Neuronal stem cell (in vitro differentiated cells): ENCODE results near the gene EMID1.
A peak's percentile ranks its signal among the peaks of the same experiment; 100 is the strongest.

Experiments used
- DNase-seq: peaks from one replicate; pipeline ENCODE4 v3.0.0-alpha.2; 2013; ENCODE audit warnings: low spot score
- H2AFZ ChIP-seq: one replicate; pipeline ENCODE4 v1.6.1; 2013; ENCODE audit warnings: mild to moderate bottlenecking, low read length, inconsistent platforms
- H2AK5ac ChIP-seq: 2 replicates; pipeline ENCODE4 v1.6.1; 2013; ENCODE audit warnings: low read depth, mild to moderate bottlenecking, inconsistent platforms, low read length, moderate library complexity, mixed read lengths
- H2BK120ac ChIP-seq: 2 replicates; pipeline ENCODE4 v1.6.1; 2013; ENCODE audit warnings: low read depth, mild to moderate bottlenecking, inconsistent platforms, low read length, moderate library complexity, mixed read lengths
- H2BK12ac ChIP-seq: one replicate; pipeline ENCODE4 v1.6.1; 2013; ENCODE audit warnings: low read length, inconsistent platforms
- H2BK15ac ChIP-seq: 2 replicates; pipeline ENCODE4 v1.6.1; 2013; ENCODE audit warnings: mild to moderate bottlenecking, low read length, inconsistent platforms, mixed read lengths
- H2BK5ac ChIP-seq: one replicate; pipeline ENCODE4 v1.6.1; 2013; ENCODE audit warnings: inconsistent platforms, mild to moderate bottlenecking, low read length, moderate library complexity
- H3K14ac ChIP-seq: one replicate; pipeline ENCODE4 v1.6.1; 2013; ENCODE audit warnings: low read length, inconsistent platforms
- H3K18ac ChIP-seq: 2 replicates; pipeline ENCODE4 v1.6.1; 2013; ENCODE audit warnings: low read length, inconsistent platforms
- H3K23ac ChIP-seq: 2 replicates; pipeline ENCODE4 v1.6.1; 2013; ENCODE audit warnings: low read depth, mild to moderate bottlenecking, mixed read lengths, low read length, inconsistent platforms; ENCODE audit not compliant: poor library complexity
- H3K27ac ChIP-seq: replicated peaks from 3 replicates; pipeline ENCODE4 v1.5.1; 2013; ENCODE audit warnings: low read length, inconsistent platforms
- H3K27me3 ChIP-seq, 3 experiments: 2 replicates each; pipeline ENCODE4 v1.6.1; 2013; ENCODE audit warnings: low read length in 3 of 3, mild to moderate bottlenecking in 2 of 3, inconsistent platforms in 1 of 3, low read depth in 1 of 3, mixed read lengths in 1 of 3, moderate library complexity in 1 of 3; ENCODE audit not compliant: control insufficient read depth in 3 of 3, insufficient read depth in 3 of 3
- H3K36me3 ChIP-seq, 2 donors: replicated peaks in 1 of 2; 2 replicates each; pipeline ENCODE4 v1.6.1; 2013; ENCODE audit warnings: low read length in 2 of 2; ENCODE audit not compliant: control insufficient read depth in 2 of 2, insufficient read depth in 2 of 2
- H3K4ac ChIP-seq: 2 replicates; pipeline ENCODE4 v1.6.1; 2013; ENCODE audit warnings: inconsistent platforms, mild to moderate bottlenecking, low read length, moderate library complexity
- H3K4me1 ChIP-seq, 2 donors: 1 replicate in 1 of 2; 2 replicates in 1 of 2; pipeline ENCODE4 v1.6.1; 2013; ENCODE audit warnings: low read length in 2 of 2, low read depth in 1 of 2; ENCODE audit not compliant: control insufficient read depth in 2 of 2, insufficient read depth in 1 of 2
- H3K4me2 ChIP-seq: one replicate; pipeline ENCODE4 v1.6.1; 2013; ENCODE audit warnings: mild to moderate bottlenecking, low read length, inconsistent platforms; ENCODE audit not compliant: insufficient read depth, poor library complexity, severe bottlenecking
- H3K4me3 ChIP-seq, 2 donors: 2 replicates each; pipeline ENCODE4 v1.5.1; 2013; ENCODE audit warnings: low read length in 2 of 2, mild to moderate bottlenecking in 2 of 2, inconsistent platforms in 1 of 2, moderate library complexity in 1 of 2
- H3K79me1 ChIP-seq: one replicate; pipeline ENCODE4 v1.6.1; 2013; ENCODE audit warnings: low read depth, mild to moderate bottlenecking, inconsistent platforms, low read length, moderate library complexity
- H3K9ac ChIP-seq: one replicate; pipeline ENCODE4 v1.6.1; 2013; ENCODE audit warnings: mild to moderate bottlenecking, low read depth, low read length, inconsistent platforms; ENCODE audit not compliant: poor library complexity
- H3K9me3 ChIP-seq, 2 donors: replicated peaks in 1 of 2; 2 replicates each; pipeline versions ENCODE3 to v1.6.1; 2013; ENCODE audit warnings: low read length in 2 of 2, mild to moderate bottlenecking in 2 of 2, inconsistent platforms in 1 of 2, low read depth in 1 of 2, mixed read lengths in 1 of 2, moderate library complexity in 1 of 2; ENCODE audit not compliant: control insufficient read depth in 2 of 2, insufficient read depth in 1 of 2
- H4K8ac ChIP-seq: one replicate; pipeline ENCODE4 v1.6.1; 2013; ENCODE audit warnings: low read depth, mild to moderate bottlenecking, inconsistent platforms, low read length, moderate library complexity
- H4K91ac ChIP-seq: one replicate; pipeline ENCODE4 v1.6.1; 2013; ENCODE audit warnings: low read length, low read depth, mild to moderate bottlenecking, inconsistent platforms; ENCODE audit not compliant: poor library complexity
- WGBS, 2 donors: extraction: QIAGEN DNeasy Blood & Tissue Kit; methylation state at CpG; one replicate each; pipeline ENCODE4 v1.1.7; 2013; ENCODE audit warnings: missing lambda C conversion rate in 2 of 2, mixed read lengths in 1 of 2; ENCODE audit not compliant: insufficient read length in 2 of 2, insufficient replicate concordance in 1 of 2; ENCODE audit errors: extremely low coverage in 2 of 2; 5-methylcytosine and 5-hydroxymethylcytosine counted together

EMID1 gene

GRCh38 chr22:29251981-29252911 is 46.5 kb downstream of the EMID1 start:
- WGBS, 2 donors: no CpG with 5 or more reads among the region's 10 CpGs
- no peak overlapping the region for H2BK5ac ChIP-seq
- no peak overlapping the region for H3K4ac ChIP-seq

GRCh38 chr22:29253561-29254285 is 48.0 kb downstream of the EMID1 start:
- no peak overlapping the region for H2BK5ac ChIP-seq
- H3K23ac ChIP-seq: no peak overlapping the region
- H3K27ac ChIP-seq: no peak overlapping the region
- H2AFZ ChIP-seq: no peak overlapping the region
- H3K4me1 ChIP-seq: no peaks in the 10 kb centered on the region
- no peak overlapping the region for H3K18ac ChIP-seq
- no peak for DNase-seq
- H3K36me3 ChIP-seq: peaks cover 2 to 27% of the 10 kb centered on the region in 2 donors
- H3K4me2 ChIP-seq: no peak overlapping the region
- no peak overlapping the region for H4K91ac ChIP-seq
- H2BK15ac ChIP-seq: no peak overlapping the region
- no peaks in the 10 kb centered on the region for H3K27me3 ChIP-seq
- no peaks in the 10 kb centered on the region for H3K79me1 ChIP-seq
- H2BK12ac ChIP-seq: no peak overlapping the region
- no peak overlapping the region for H2BK120ac ChIP-seq
- no peak overlapping the region for H4K8ac ChIP-seq
- H3K14ac ChIP-seq: no peak overlapping the region
- H3K9ac ChIP-seq: no peak overlapping the region
- no peaks in the 10 kb centered on the region for H3K9me3 ChIP-seq
- H3K4ac ChIP-seq: no peak overlapping the region
- no peak overlapping the region for H3K4me3 ChIP-seq
- no CpG with 5 or more reads among the region's 14 CpGs for WGBS, 2 donors
- no peak overlapping the region for H2AK5ac ChIP-seq

More at GRCh38 chr22:29251981-29252911, 46.5 kb downstream of the EMID1 start:
- Histone ChIP-seq H2AK5ac (peak overlapping the region; percentile 63), H3K9ac (no peak overlapping the region), H3K27me3 (no peaks in the 10 kb centered on the region), H3K14ac (no peak overlapping the region), H3K4me1 (no peaks in the 10 kb centered on the region), H2AFZ (no peak overlapping the region), H3K79me1 (no peaks in the 10 kb centered on the region), H3K36me3 (peaks cover 0 to 16% of the 10 kb centered on the region in 2 donors), H2BK120ac (no peak overlapping the region), H3K4me2 (no peak overlapping the region), H3K18ac (no peak overlapping the region), H3K27ac (no peak overlapping the region), H3K23ac (no peak overlapping the region), H2BK12ac (no peak overlapping the region), H4K91ac (no peak overlapping the region), H3K9me3 (no peaks in the 10 kb centered on the region), H2BK15ac (no peak overlapping the region), H3K4me3 (no peak overlapping the region), H4K8ac (no peak overlapping the region)
- no peak for DNase-seq

GRCh38 chr22:29254286-29254660 is 48.6 kb downstream of the EMID1 start:
- H3K36me3 ChIP-seq: peaks cover 4 to 32% of the 10 kb centered on the region in 2 donors
- no peak overlapping the region for H4K91ac ChIP-seq
- H3K18ac ChIP-seq: peak overlapping the region; percentile 16
- H3K14ac ChIP-seq: peak overlapping the region; percentile 10
- no peak for DNase-seq
- H2AK5ac ChIP-seq: no peak overlapping the region
- no peak overlapping the region for H4K8ac ChIP-seq
- no peaks in the 10 kb centered on the region for H3K79me1 ChIP-seq
- no peak overlapping the region for H2BK120ac ChIP-seq
- no CpG with 5 or more reads among the region's 4 CpGs for WGBS, 2 donors
- H3K4ac ChIP-seq: no peak overlapping the region
- H3K4me3 ChIP-seq: no peak overlapping the region
- H2BK15ac ChIP-seq: no peak overlapping the region
- H3K9ac ChIP-seq: no peak overlapping the region
- no peak overlapping the region for H2BK5ac ChIP-seq
- no peaks in the 10 kb centered on the region for H3K4me1 ChIP-seq
- H3K27me3 ChIP-seq: no peaks in the 10 kb centered on the region
- H3K27ac ChIP-seq: no peak overlapping the region
- H2BK12ac ChIP-seq: no peak overlapping the region
- no peak overlapping the region for H3K4me2 ChIP-seq
- H3K9me3 ChIP-seq: no peaks in the 10 kb centered on the region
- no peak overlapping the region for H2AFZ ChIP-seq
- no peak overlapping the region for H3K23ac ChIP-seq

DNA sequence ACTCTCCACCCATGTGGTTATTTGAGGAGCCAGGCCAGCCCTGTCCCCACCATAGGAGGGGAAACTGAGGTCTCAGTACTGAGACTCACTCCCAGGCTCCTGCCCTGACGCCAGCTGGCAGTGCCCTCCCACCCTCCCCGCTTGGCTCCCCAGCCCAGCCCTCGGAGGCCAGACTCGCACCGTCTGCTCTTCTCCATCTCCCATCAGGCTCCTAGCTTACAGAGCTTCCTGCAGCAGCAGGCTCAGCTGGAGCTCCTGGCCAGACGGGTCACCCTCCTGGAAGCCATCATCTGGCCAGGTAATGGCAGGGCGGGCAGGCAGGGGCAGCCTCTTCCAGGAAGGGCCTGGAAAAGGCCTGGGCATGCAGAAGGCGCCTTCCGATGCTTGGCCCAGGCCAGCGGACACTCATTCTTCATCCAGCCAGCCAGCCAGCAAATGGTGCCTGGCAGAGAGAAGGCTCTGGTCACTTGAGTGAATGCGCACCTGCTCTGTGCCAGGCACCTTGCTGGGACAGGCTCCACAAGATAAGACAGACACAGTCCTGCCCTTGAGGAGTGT is 49.4 kb downstream of the EMID1 start:
- H3K23ac ChIP-seq: no peak overlapping the region
- H3K4ac ChIP-seq: no peak overlapping the region
- no peaks in the 10 kb centered on the region for H3K27me3 ChIP-seq
- H3K79me1 ChIP-seq: no peaks in the 10 kb centered on the region
- DNase-seq: no peak
- no peak overlapping the region for H3K4me2 ChIP-seq
- no peak overlapping the region for H2BK120ac ChIP-seq
- H3K36me3 ChIP-seq: peaks cover 11 to 35% of the 10 kb centered on the region in 2 donors
- no peaks in the 10 kb centered on the region for H3K9me3 ChIP-seq
- H2BK15ac ChIP-seq: no peak overlapping the region
- no peak overlapping the region for H4K8ac ChIP-seq
- no peak overlapping the region for H2AFZ ChIP-seq
- H3K4me3 ChIP-seq: no peak overlapping the region
- no peak overlapping the region for H2BK12ac ChIP-seq
- no peak overlapping the region for H3K18ac ChIP-seq
- H3K9ac ChIP-seq: no peak overlapping the region
- peaks cover 0 to 2% of the 10 kb centered on the region in 2 donors for H3K4me1 ChIP-seq
- peak overlapping the region; percentile 21 for H3K14ac ChIP-seq
- H2BK5ac ChIP-seq: no peak overlapping the region
- H2AK5ac ChIP-seq: peak overlapping the region; percentile 46
- no peak overlapping the region for H3K27ac ChIP-seq
- WGBS, 2 donors: no CpG with 5 or more reads among the region's 11 CpGs
- H4K91ac ChIP-seq: no peak overlapping the region
